HG03280 (cell line): Measurements from ENCODE around the gene TRPM6.
"Not testable (repeated sequence)": the region's sequence is repeated elsewhere in the genome, so short reads cannot be mapped to it uniquely, and the experiment has no call there.

Source experiments
- ATAC-seq: cut with Tn5 transposase; IDR thresholded peaks from one replicate; pipeline ENCODE4 v1.9.1; 2021; ENCODE audit warnings: mild to moderate bottlenecking, moderate library complexity; ENCODE audit not compliant: unreplicated experiment

Gene TRPM6, protein sequence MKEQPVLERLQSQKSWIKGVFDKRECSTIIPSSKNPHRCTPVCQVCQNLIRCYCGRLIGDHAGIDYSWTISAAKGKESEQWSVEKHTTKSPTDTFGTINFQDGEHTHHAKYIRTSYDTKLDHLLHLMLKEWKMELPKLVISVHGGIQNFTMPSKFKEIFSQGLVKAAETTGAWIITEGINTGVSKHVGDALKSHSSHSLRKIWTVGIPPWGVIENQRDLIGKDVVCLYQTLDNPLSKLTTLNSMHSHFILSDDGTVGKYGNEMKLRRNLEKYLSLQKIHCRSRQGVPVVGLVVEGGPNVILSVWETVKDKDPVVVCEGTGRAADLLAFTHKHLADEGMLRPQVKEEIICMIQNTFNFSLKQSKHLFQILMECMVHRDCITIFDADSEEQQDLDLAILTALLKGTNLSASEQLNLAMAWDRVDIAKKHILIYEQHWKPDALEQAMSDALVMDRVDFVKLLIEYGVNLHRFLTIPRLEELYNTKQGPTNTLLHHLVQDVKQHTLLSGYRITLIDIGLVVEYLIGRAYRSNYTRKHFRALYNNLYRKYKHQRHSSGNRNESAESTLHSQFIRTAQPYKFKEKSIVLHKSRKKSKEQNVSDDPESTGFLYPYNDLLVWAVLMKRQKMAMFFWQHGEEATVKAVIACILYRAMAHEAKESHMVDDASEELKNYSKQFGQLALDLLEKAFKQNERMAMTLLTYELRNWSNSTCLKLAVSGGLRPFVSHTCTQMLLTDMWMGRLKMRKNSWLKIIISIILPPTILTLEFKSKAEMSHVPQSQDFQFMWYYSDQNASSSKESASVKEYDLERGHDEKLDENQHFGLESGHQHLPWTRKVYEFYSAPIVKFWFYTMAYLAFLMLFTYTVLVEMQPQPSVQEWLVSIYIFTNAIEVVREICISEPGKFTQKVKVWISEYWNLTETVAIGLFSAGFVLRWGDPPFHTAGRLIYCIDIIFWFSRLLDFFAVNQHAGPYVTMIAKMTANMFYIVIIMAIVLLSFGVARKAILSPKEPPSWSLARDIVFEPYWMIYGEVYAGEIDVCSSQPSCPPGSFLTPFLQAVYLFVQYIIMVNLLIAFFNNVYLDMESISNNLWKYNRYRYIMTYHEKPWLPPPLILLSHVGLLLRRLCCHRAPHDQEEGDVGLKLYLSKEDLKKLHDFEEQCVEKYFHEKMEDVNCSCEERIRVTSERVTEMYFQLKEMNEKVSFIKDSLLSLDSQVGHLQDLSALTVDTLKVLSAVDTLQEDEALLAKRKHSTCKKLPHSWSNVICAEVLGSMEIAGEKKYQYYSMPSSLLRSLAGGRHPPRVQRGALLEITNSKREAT (N-terminal part only)

DNA sequence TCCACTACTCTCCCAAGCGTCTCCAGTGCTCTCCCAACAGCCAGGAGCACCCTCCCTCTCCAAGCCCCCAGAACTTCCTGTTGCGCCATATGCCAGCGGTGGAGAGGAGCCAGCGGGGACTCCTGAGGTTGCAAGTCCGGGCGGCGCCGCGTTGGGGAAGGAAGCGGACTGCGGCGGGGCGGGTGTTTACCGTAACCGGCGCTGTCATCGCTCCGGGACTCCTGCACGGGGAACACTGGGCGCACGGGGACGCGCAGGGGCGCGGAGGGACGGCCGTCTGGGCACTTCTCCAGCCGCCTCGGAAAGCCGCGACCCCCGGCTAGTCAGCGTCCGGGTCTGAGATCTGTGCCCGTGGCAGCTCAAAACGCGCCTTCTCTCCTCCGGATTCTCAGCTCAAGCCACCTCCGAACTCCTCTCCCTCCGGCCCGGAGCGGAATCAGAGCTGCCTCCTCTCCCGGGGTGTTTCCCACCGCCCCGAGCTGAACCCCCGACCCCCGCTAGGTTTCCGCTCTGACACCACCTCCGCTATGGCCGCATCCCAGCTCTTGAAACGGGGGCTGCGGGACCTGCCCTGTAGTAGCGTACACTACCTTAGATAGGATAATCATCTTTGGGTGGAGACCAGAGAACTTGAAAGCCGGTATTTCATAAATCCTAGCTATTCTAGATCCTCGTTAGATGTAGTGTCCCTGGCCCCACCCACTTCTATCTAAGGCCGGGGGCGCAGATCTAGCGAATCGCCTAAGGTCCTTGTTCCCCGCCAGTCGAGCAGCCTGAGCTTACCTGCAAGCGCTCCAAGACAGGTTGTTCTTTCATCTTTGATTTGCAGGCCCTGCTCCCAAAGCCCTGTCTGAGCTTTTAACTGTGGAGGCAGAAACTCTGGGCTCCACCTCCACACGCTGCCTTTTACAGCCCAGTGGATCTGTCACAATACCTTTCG is at the start of gene TRPM6:
TSS of gene TRPM6 (minus strand) at position 881 of the 940 bp plus-strand sequence. CDS start at position 816, 65 bp downstream.
- ATAC-seq = no peak

DNA sequence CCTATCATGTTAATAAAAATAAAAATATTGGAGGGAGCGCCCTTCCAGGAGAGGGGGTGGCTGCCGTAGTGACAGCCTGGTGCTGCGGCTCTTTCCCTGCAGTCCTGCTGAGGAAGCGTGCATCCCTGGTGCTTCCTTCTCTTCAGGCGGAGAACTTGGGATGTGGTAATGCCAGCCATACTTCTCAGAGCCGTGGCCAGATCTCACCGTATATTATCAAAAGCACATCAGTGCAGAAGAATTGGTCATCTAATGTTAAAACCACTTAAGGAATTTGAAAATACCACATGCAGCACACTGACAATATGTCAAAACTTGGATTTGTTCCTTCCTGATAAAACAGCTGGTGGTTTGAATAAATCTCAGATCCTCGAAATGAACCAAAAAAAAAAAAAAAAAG is 47.3 kb upstream of the TRPM6 start:
- ATAC-seq = no peak

DNA sequence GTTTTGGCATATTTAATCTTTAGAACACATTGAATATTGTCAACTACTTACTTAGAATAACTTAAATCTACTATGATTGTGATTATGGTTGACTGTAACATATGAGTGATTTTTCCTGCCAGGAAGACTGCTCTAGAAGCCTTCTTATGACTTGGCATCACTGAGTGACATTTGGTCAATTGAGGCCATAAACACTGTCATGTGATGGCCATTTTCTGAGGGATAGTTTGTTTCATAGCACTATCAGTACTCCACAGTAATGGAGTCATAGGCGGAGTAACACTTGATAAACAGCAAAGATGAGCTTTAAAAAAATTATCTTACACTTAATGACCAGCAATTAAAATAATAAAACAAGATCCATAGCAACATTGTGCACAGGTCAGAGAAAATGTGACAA is 34.0 kb upstream of the TRPM6 start:
- no peak for ATAC-seq

DNA sequence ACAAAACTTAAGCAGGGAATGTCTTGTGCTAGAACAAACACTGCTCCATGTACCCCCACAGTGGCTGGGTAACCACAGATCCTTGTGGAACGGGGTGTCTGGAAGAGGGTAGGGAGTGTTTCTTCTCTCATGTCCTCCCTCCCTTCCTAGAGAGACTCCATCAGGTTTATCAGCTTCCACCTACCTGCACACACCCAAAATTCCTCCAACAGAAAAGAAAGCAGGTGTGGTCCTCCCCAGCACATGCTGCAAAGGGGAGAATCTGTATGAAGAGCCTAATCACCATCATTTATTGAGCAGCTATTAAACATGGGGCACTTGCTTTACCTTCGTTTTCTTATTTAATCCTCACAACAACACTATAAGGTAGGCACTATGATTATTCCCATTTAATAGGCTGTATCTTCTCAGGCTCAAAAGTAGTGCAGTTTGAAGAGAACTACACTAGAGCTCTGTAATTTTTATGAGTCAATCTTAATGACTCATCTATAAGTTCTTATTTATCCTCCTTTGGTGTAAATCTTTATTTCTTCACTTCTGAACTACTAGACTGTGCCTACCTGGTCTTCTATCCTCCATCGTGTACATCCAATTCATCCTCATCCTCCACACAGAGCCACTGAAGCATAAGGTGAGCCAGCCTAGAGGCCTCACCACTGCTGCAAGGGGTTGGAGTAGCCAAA is 33.4 kb upstream of the TRPM6 start:
- ATAC-seq = no peak

DNA sequence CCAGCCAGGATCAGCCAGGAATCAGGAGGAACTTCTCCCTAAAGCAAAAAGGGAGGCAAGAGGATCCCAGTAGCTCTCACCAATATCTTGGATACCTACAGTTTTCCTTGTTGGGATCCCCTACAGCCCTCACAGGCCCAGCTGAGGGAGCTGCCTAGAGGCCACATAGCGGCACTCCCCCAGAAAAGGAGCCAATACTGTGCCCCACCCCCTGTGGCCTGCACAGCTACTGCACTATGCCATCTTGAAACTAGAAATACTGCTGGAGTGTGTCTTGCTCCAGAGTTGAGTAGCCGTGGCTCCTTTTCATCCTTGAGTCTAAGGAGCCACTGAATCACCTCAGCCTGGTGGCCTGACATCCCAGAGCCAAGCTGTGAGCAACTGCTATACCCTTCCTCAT is 22.3 kb upstream of the TRPM6 start:
- no peak for ATAC-seq

DNA sequence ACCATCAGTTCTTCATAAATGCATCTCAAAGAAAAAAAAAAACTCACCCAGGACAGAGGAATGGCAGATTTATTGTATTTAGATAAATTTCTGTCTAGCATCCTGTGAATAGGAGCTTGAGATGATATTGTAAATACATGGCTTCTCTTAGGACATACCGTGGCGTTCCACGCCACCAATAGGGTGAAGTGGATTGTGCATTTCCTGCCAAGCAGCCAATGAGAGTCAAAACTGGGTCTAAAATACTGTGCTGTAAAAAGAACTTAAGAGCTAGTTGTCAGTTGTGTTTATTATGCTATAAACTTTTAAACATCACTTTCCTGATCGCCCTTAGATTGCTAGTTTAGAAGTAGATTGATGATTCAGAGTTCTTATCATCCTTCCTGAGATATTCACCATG is 20.9 kb upstream of the TRPM6 start:
- no peak for ATAC-seq

DNA sequence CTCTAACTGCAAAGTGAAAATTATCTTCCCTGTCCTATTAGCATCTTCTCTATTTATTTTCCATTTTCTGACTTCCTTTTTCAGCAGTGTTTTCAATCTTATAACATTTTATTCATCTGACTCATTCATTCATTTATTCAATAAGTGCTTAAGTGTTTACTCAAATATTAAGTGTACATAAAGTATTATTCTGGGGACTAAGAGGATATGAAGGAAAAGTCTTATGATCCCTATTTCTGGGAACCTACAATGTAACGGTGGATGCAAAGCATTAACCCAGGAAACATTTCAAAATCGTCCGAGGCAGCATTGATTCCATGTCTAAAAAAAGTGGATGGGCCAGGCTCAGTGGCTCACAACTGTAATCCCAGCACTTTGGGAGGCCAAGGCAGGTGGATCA is 19.4 kb upstream of the TRPM6 start:
- no peak for ATAC-seq

DNA sequence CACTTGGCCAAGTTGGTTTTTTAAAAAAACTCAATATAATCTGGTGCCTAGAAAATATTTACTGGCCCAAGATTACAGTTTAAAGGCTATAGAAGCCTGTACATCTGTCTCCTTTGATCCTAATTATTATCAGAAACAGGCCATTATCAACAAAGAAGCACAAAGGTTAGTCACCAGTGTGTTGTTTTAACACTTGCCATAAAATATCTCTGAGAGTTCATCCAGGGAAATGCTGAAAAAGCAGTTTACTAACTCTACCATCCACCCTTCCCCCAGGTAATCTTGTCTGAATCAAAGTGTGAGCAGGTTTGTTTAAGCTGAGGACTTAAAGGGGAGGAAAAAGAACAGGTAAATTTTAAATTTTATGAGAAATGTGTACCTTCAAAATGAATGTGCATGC is 13.3 kb upstream of the TRPM6 start:
- ATAC-seq = no peak

DNA sequence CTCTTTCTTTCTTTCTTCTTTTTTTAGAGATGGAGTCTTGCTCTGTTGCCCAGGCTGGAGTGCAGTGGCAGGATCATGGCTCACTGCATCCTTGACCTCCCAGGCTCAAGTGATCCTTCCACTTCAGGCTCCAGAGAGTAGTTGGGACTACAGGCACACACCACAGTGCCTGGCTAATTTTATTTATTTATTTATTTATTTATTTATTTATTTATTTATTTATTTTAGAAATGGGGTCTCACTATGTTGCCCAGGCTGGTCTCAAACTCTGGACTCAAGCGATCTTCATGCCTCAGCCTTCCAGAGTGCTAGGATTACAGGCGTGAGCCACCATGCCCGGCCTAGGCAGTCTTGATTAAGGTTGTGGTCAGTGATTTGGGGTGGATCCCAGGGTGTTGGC is 728 bp upstream of the TRPM6 start:
- not testable (repeated sequence) for ATAC-seq

DNA sequence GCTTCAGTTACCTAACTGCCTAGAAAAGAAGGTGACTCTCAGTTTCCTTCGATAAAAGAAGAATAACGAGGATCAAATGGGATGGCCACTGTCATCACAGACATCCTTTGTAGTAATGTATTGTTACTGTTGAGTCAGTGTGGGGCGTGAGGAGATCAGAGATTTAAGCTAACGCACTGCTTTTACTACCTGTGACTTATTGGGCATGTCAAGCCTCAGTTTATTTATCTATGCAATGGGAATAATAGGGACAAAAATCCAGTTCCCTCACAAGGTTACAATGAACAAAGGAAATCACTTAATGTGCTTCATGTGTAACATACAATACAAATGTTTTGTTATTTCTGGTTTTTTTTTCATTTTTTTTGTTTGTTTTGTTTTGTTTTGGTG is 255 bp upstream of the TRPM6 start:
- ATAC-seq = no peak

DNA sequence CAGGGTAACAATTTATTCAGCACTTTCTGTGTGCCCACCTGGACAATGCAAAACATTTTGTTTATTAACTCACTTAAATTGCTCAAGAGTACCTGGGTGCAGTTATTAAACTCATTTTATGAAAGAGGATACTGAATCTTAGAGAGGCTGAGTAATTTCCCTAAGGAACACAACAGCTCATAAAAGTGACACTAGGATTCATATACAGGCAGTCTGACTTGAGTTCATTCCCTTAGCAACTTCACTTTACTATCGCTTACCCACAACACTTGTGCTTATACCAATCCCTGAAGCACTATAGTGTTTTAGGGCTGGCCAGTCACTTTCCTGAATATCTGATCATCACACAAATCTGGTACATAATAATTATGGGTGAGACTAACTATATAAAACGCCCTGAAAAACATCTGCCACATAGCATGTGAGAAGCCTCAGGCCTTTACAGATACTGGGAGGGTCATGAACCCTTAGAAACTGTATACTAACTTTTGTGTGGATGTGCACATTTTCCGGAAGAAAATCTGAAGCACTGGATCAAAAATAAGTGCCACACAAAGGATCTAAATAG is 11.3 kb downstream of the TRPM6 start:
- ATAC-seq = no peak

DNA sequence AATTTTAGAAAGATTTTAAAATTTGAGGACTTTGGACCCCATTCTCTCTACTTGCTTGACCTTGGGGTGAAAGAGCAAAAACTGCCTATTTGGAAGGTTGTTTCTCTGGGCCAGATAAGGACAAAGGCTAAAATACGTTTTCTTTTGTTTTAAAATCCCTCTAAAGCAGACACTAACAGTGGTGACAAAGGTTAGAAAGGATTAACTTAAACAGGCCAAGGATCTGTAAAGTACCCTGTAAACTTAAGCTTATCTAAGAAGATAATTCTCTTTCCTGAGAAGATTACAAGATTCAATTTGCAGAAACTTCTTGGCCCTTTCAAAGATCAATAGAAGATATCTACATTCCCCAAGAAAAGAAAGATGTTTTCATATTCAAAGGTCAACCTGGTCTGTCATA is 12.1 kb downstream of the TRPM6 start:
- ATAC-seq = no peak

DNA sequence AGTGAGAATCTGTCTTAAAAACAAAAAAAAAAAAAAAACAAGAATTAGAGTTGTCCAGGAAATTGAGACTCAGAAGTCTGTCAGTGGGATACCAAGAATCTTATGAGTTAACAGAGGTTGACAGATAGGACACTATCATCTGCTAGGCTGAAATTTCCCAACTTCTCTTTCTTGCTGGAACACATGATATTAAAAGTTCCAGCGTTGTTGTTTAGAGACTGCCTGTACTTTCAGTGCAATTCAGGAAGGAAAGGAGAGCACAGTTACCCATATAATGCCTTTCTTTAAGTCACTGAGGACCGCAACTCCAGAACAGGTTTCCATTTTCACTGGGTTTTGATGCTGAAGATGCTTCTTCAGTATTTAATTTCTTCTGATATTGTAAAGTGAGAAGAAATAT is 13.5 kb downstream of the TRPM6 start:
- no peak for ATAC-seq

DNA sequence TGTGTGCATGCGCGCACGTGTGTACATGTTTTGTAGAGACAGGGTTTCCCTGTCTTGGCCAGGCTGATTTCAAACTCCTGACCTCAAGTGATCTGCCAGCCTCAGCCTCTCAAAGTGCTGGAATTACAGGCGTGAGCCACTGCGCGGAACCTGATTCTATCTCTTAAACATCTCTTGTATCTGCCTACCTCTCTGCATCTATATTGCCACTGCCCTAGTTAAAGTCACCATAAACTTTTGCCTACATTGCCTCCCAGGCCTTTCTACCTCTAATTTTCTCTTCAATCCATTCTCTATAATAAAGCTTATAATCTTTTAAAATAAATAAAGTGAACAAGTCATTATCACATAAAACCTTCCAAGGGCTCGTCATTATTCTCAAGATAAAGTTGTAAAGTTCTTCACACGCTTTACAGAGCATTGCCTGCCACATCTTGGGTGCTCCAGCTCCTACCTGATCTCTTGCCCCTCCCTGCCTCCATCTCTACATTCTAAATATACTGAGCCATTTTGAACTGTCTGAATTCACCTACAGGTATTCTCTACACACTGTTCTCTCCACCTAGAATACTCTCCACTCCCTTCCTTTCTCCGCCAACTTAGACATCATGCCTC is 15.0 kb downstream of the TRPM6 start:
- ATAC-seq = no peak

DNA sequence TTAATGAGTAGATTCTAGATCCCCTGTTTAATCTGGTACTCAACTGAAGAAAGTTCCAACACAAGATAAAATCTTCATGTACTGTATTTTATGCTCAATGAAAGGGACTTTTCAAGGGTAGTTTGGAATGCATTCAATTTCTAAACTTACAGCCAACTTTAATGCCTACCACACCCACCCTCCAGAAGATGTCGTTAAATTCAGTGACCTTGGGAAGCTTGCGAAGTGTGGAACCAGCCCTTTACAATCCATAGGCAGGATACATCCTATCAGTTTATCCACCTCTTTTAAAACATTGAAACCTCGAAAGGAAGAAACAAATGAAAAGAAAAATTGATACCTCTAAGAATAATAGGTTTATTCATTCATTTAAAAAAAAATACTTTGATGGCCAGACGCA is 20.2 kb downstream of the TRPM6 start:
- no peak for ATAC-seq

DNA sequence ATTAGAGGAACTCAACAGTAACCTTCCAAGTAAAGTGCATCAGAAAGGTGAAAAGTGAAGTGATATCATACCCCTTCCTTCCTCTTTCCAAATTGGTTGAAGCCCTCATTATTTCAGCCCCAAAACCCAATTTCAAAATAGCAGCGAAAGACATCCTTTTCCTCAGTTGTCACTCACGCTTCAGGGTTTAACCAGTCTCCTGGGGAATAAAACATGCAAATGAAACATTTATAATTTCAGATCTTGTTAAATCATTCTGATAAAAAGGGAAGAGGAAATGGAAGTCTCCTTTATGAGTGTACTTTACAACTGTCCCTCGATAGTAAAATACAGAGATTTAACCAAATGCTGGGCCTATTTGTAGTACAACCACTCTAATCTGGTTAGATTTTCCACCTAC is 22.5 kb downstream of the TRPM6 start:
- ATAC-seq = no peak

DNA sequence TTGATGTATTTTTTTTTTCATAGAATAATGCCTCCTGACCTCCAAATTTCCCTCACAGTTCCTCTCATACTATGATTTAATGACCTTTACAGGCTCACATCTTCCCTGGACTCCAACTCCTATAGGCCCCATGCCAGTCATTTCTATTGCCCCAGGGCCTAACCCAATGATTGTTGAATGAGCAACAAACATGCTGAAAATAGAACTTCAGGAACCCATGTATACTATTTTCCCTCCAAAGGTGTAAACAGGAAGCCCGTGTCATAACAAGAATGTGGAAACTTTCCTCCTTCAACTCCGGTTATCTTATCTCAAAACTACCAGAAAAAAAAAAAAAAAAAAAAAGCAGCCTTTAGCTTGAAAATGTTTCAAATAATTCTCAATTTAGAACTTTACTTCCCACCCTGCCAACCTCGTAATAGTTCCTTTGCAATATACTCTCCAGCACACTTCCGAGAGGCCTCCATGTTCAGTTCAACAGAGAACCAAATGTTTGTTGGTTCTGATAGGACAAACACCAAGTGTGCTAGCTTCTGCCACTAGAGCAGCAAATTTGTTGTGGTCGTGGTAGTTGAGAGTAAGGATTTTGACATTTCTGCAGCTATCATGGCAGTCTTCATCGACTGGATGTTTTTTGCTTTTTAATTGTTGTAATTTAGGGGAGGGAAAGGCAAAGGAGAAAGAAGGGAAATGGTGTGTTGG is 25.8 kb downstream of the TRPM6 start:
- no peak for ATAC-seq

DNA sequence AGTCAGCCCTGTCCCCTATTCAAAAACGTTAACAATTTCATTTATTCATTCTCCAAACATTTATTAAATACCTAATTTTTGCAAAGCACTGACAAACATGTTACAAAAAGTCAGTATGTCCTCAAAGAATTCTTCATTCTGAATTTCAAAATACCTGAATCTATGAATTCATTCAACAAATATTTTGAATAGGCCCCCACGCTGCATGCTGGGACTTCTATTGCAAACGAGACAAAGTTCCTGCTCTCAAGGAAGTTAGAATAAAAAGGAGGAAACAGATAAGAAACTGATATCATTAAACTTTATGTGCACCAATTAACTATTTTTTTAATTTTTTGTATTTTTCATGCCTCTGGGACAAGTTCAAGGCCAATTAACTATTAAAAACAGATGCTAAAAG is 26.6 kb downstream of the TRPM6 start:
- no peak for ATAC-seq
